Measurements from ENCODE around the gene GPX4.

GPX4 gene

GRCh38 chr19:1065606-1066109, 38.1 kb upstream of the GPX4 start:
- no peak for TF ChIP-seq CTCF (IDR thresholded peaks at IDR 0.05; ENCODE audit: low read depth, low read length, missing control alignments)
- no peak for DNase-seq (ENCODE audit: low read depth)
- H3K4me3 ChIP-seq (ENCODE audit: low read depth, low read length), result no peak overlapping the region

GRCh38 chr19:1066251-1066747, 37.5 kb upstream of the GPX4 start:
- no peak for DNase-seq (ENCODE audit: low read depth)

GRCh38 chr19:1066748-1067340, 37.0 kb upstream of the GPX4 start, which contains the start of gene ARHGAP45:
ARHGAP45 (plus strand) TSS chr19:1067167; CDS start chr19:1067406, 239 bp downstream.
- no peak for DNase-seq (ENCODE audit: low read depth)

More at GRCh38 chr19:1066251-1066747, 37.5 kb upstream of the GPX4 start:
- H3K4me3 ChIP-seq (ENCODE audit: low read depth, low read length), result peak overlapping the region; percentile 94
- TF ChIP-seq CTCF (IDR thresholded peaks at IDR 0.05; ENCODE audit: low read depth, low read length, missing control alignments), result no peak

GRCh38 chr19:1067341-1067957, 36.3 kb upstream of the GPX4 start:
- TF ChIP-seq CTCF (IDR thresholded peaks at IDR 0.05; ENCODE audit: low read depth, low read length, missing control alignments), result no peak
- H3K4me3 ChIP-seq (ENCODE audit: low read depth, low read length), result peak overlapping the region; percentile 94
- no peak for DNase-seq (ENCODE audit: low read depth)

More at GRCh38 chr19:1066748-1067340, 37.0 kb upstream of the GPX4 start, which contains the start of gene ARHGAP45:
- no peak for TF ChIP-seq CTCF (IDR thresholded peaks at IDR 0.05; ENCODE audit: low read depth, low read length, missing control alignments)
- H3K4me3 ChIP-seq (ENCODE audit: low read depth, low read length), result peak within 1 kb of the TSS; percentile 94

- TF ChIP-seq CTCF (IDR thresholded peaks at IDR 0.05; ENCODE audit: low read depth, low read length, missing control alignments), result no peak
- DNase-seq (ENCODE audit: low read depth), result no peak
- H3K4me3 ChIP-seq (ENCODE audit: low read depth, low read length), result peak overlapping the region; percentile 94
These were observed 35.5 kb upstream of the GPX4 start for GRCh38 chr19:1068009-1069001.

GRCh38 chr19:1069009-1069779, 34.6 kb upstream of the GPX4 start:
- no peak for TF ChIP-seq CTCF (IDR thresholded peaks at IDR 0.05; ENCODE audit: low read depth, low read length, missing control alignments)
- peak overlapping the region; percentile 94 for H3K4me3 ChIP-seq (ENCODE audit: low read depth, low read length)
- DNase-seq (ENCODE audit: low read depth), result no peak
